Testis (tissue), 2 donors: ENCODE data around the gene NOS1.

Experiments
- CTCF ChIP-seq, 3 experiments: fragments of 450-650 bp in 2 of 3; fragments of 200-600 bp in 1 of 3; sonication (generic) in 1 of 3; IDR thresholded peaks; one replicate each; pipeline ENCODE4 v1.5.1; 2016 to 2019; ENCODE audit warnings: antibody characterized with exemption in 3 of 3, mild to moderate bottlenecking in 2 of 3, moderate library complexity in 1 of 3
- POLR2A ChIP-seq: fragments of 450-650 bp; IDR thresholded peaks from one replicate; pipeline ENCODE4 v1.6.1; 2017; ENCODE audit warnings: antibody characterized with exemption, mild to moderate bottlenecking, moderate library complexity

GRCh38 chr12:117363056-117363662, 1.7 kb upstream of the NOS1 start:
- no peak for TF ChIP-seq CTCF (IDR thresholded peaks at IDR 0.05)
- TF ChIP-seq POLR2A: no peak
